GM21360 (cell line): ENCODE data around the gene ELOVL5.

Source experiments
- ATAC-seq: cut with Tn5 transposase; IDR thresholded peaks from one replicate; pipeline ENCODE4 v1.9.1; 2021; ENCODE audit warnings: mild to moderate bottlenecking, moderate library complexity; ENCODE audit not compliant: unreplicated experiment

The ELOVL5 gene

DNA sequence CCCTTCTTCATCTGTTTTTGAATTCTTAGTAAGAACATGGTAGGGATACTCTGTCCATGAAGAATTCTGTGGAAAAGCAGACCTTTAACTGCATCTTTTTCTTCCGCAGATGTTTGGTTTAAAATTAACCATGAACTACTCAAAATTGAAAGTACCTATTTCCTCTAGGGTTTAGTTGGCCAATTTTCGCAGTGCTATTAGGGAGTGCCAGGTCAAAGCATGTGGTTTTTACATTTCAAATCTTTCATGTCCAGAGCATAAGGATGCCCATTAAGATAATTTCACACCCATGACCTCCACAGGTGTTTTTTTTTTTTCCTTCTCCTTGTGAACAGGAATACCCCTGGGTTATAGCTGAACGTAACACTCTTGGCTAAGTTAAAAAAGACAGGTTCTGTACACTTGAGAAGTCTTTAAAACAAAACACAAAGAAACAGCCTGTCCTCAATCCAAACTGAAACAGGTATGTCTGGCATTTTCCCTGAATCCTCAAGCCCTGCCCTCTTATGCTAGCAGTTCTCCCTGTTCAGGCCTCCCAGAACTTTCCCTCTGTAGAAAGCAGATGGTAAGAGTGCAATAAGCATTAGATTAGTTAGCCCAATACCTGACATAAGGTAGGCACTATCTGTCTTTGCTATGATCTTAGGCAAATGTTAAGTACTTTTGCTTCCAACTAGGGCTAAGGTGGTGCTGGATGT lies 67.1 kb downstream of the ELOVL5 start:
- ATAC-seq = no peak

- ATAC-seq = no peak
These were observed 68.5 kb downstream of the ELOVL5 start for GRCh38 chr6:53280207-53280606.

- ATAC-seq = no peak
These were observed 69.5 kb downstream of the ELOVL5 start for GRCh38 chr6:53279293-53279692.

GRCh38 chr6:53273370-53273769 lies 75.4 kb downstream of the ELOVL5 start:
- ATAC-seq = no peak

- no peak for ATAC-seq
These were observed 78.9 kb downstream of the ELOVL5 start for GRCh38 chr6:53269827-53270226.

DNA sequence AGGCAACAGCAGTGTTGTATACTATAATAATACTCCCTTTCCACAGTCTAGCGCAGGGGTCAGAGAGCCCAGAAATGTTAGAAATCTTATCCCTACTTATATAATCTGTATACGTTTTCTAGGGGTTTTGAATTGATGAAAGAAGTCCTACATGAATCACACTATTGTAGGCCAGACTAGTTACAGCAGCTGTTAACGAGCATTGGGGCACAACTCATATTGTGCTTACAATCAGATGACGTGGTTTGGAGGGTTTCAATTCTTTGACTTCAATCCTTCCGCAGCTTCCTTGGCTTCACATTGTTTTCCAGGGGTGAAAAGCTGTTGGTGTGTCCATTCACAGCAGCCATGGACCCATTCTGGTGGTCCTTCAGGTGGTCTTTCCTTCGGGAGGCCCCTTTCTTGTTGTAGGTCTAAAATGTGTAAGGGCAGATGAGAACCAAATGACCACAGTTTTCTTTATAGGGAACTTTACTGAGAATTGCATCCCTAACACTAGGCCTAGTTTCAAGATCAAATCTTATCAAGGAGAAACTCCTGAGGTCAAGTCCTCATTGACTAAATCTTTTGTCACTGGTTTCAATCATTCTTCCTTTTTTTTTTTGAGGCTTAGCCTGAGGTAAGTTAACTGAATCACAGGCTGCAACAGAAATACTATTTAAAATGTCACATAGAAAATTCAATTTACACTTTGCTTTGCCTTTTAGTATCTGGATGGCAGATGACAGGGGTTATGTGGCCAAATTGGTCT lies 79.7 kb downstream of the ELOVL5 start:
- ATAC-seq = no peak

GRCh38 chr6:53266553-53267090 lies 82.1 kb downstream of the ELOVL5 start:
- no peak for ATAC-seq

- no peak for ATAC-seq
These were observed 83.7 kb downstream of the ELOVL5 start for GRCh38 chr6:53264915-53265607.

DNA sequence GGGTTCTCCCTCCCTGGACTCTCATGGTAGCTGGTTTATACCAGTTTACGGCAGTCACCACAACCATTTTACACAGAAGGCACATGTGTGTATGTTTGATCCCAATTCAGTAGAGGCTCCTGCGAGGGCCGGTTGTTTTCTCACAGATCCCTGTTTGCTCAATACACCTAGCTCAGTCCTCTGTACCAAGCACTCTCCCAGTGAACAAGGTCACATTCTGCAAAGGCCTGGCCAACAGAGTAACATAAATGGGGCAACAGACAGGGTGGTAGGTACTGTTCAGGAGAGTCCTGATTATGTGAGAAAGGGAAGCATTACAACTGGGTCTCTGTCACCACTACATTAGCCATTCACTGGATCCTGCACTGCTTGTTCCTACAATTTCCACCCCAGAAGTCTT lies 84.4 kb downstream of the ELOVL5 start:
- no peak for ATAC-seq

DNA sequence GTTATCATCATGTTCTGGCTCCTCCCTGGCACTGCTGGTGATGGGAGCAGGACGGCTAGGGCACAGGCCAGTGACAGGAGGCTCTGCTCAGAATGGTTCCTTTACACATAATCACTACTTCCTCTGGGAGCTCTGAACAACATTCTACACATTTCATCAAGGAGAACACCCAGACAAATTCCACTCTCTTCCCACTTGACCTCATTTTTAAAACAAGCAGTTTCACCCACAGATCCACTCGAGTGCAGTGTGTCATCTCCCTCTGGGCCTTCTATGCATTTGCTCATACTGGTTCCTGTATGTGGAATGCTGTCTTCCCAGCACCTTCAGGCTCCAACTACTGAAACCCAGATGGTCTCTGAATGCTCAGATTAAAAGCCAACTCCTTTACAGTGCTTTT lies 84.8 kb downstream of the ELOVL5 start:
- ATAC-seq = no peak

- no peak for ATAC-seq
These were observed 88.7 kb downstream of the ELOVL5 start for GRCh38 chr6:53259860-53260580.

- no peak for ATAC-seq
These were observed 90.0 kb downstream of the ELOVL5 start for GRCh38 chr6:53258774-53259155.

- ATAC-seq = no peak
These were observed 90.5 kb downstream of the ELOVL5 start for GRCh38 chr6:53258076-53258773.

DNA sequence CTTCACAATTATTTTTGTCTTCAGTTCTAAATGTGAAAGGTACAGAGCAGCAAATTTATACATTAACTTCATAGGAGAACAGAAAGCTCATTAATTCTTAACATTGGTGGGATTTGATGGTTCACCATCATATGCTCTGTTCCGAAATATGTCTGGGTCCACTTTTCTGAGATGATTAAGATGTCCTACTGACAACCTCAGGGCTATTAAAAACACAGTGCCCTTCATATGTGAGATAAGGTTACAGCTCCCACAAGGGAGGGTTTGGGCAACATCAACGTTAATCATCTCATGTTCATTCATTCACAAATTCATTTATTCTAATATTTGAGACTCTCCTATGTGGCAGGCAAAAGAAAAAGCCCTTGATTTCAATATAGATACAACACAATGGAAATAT lies 91.2 kb downstream of the ELOVL5 start:
- no peak for ATAC-seq

DNA sequence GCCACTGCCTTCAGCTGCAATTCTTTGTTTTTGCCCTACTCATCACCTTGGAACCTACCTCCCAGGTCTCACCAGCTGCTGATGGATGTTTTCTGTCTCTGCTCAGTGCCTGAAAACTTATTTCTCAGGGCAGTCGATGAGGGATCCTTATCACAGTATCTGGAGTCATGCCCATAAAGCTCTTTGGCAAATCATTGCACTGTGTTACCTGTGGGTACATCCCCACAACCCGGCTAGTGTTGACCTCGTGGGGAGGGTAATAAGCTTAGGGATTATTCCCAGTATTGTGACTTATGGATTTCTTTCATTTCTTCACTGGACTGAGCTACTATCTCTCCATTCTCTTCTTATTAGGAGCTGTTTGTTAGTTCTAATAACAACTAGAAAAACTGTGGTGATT lies 91.7 kb downstream of the ELOVL5 start:
- ATAC-seq = no peak

- no peak for ATAC-seq
These were observed 96.5 kb downstream of the ELOVL5 start for GRCh38 chr6:53252177-53252692.

- ATAC-seq = no peak
These were observed 97.6 kb downstream of the ELOVL5 start for GRCh38 chr6:53251033-53251672.

GRCh38 chr6:53250176-53251032 lies 98.3 kb downstream of the ELOVL5 start:
- no peak for ATAC-seq

DNA sequence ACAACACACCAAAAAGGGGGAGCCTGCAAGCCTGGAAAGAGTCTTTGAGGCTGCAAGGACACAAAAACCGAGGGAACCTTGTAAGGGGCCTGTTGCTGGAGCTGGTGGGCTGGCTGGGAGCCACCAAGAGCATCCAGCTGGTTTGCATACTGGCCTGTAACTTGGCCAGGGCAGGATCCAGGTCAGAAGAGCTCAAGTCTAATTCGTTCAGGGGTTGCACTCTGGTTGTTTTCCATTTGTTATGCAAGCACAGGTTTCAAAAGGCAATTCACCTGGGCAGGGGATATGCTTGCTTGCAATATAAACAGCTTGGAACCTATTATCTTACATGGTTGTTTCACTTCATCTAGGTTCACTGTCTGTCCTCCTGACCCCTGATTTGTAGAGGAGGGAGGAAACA lies 101.8 kb downstream of the ELOVL5 start:
- no peak for ATAC-seq
